LoVo (cell line): ENCODE measurements around the gene HTR1D.

Experiments
- DNase-seq: peaks from one replicate; pipeline ENCODE4 v3.0.0-alpha.2; 2016; ENCODE audit warnings: low spot score

Gene HTR1D

GRCh38 chr1:23150125-23150524 is 67.2 kb downstream of the HTR1D start:
- DNase-seq = no peak

GRCh38 chr1:23149114-23149513 is 68.2 kb downstream of the HTR1D start:
- DNase-seq = peak; percentile 55

- DNase-seq = no peak
Observed at GRCh38 chr1:23148084-23148483, 69.2 kb downstream of the HTR1D start.
